GM19328 (cell line): Measurements from ENCODE around the gene DLG1.

Experiments
- ATAC-seq: cut with Tn5 transposase; IDR thresholded peaks from one replicate; pipeline ENCODE4 v1.9.1; 2021; ENCODE audit warnings: mild to moderate bottlenecking, moderate library complexity; ENCODE audit not compliant: unreplicated experiment

Gene DLG1

GRCh38 chr3:197002701-197003454 is 295.5 kb downstream of the DLG1 start:
- peak; percentile 72 for ATAC-seq

GRCh38 chr3:197001972-197002700 is 296.3 kb downstream of the DLG1 start:
- ATAC-seq: no peak

GRCh38 chr3:197001106-197001971 is 297.1 kb downstream of the DLG1 start:
- ATAC-seq: no peak

- ATAC-seq: no peak
These were observed 298.2 kb downstream of the DLG1 start for GRCh38 chr3:197000211-197000610.

- no peak for ATAC-seq
These were observed 299.2 kb downstream of the DLG1 start for GRCh38 chr3:196998966-196999760.

GRCh38 chr3:196997311-196997710 is 301.1 kb downstream of the DLG1 start:
- no peak for ATAC-seq

- no peak for ATAC-seq
These were observed 301.8 kb downstream of the DLG1 start for GRCh38 chr3:196996454-196997265.

- ATAC-seq: no peak
These were observed 302.6 kb downstream of the DLG1 start for GRCh38 chr3:196995646-196996355.

GRCh38 chr3:196995027-196995426 is 303.4 kb downstream of the DLG1 start:
- ATAC-seq: no peak

- no peak for ATAC-seq
These were observed 304.4 kb downstream of the DLG1 start for GRCh38 chr3:196994056-196994455.
